Astrocyte of the spinal cord (primary cell): ENCODE results near the gene ALKBH2.

Source experiments
- DNase-seq: peaks from one replicate; pipeline ENCODE4 v3.0.0; 2011; ENCODE audit warnings: low read depth, low spot score
- H3K4me3 ChIP-seq: 2 replicates; pipeline ENCODE4 v1.5.1; 2011; ENCODE audit warnings: low read depth, mild to moderate bottlenecking, low read length, moderate library complexity
- CTCF ChIP-seq: IDR thresholded peaks from 2 replicates; pipeline ENCODE4 v1.5.1; 2012; ENCODE audit warnings: low read depth, mild to moderate bottlenecking, low read length, inconsistent platforms
- in situ Hi-C: cut with HindIII; loops from 2 replicates; pipeline ENCODE4 v1.10.0; 2017; ENCODE audit warnings: low sequenced_read_pairs

Gene ALKBH2

GRCh38 chr12:109115404-109115757 is 22.1 kb upstream of the ALKBH2 start:
- TF ChIP-seq CTCF = no peak
- H3K4me3 ChIP-seq = no peak overlapping the region
- in situ Hi-C loops = no loop called here
- no peak for DNase-seq

GRCh38 chr12:109114644-109115043 is 21.4 kb upstream of the ALKBH2 start:
- no peak for TF ChIP-seq CTCF
- no peak for DNase-seq
- in situ Hi-C loops = no loop called here
- H3K4me3 ChIP-seq = no peak overlapping the region

- in situ Hi-C loops = no loop called here
- H3K4me3 ChIP-seq = no peak overlapping the region
- no peak for DNase-seq
- TF ChIP-seq CTCF = no peak
These were observed 20.5 kb upstream of the ALKBH2 start for GRCh38 chr12:109113661-109114321.

GRCh38 chr12:109112720-109113465 is 19.6 kb upstream of the ALKBH2 start:
- TF ChIP-seq CTCF = no peak
- no peak for DNase-seq
- H3K4me3 ChIP-seq = no peak overlapping the region
- in situ Hi-C loops = no loop called here

- peak; percentile 83 for DNase-seq
- no peak for TF ChIP-seq CTCF
- peak overlapping the region; percentile 52 for H3K4me3 ChIP-seq
These were observed 17.8 kb upstream of the ALKBH2 start for GRCh38 chr12:109110988-109111495.

GRCh38 chr12:109109746-109110350 is 16.6 kb upstream of the ALKBH2 start:
- H3K4me3 ChIP-seq = no peak overlapping the region
- no peak for DNase-seq
- TF ChIP-seq CTCF = no peak
- in situ Hi-C loops = no loop called here

More at GRCh38 chr12:109110988-109111495, 17.8 kb upstream of the ALKBH2 start:
- in situ Hi-C loops = no loop called here
